Measurements from ENCODE around the gene LRRC49. TPM values are rescaled to one million over a fixed set of nuclear protein-coding genes. Genes with fewer than 3 reads are reported as not detected.
"Not testable (repeated sequence)": the region's sequence is repeated elsewhere in the genome, so short reads cannot be mapped to it uniquely, and the experiment has no call there.

LRRC49 gene
- total and polyA plus RNA-seq, 2 of the 13 experiments (the other 11 are each of a cell fraction or from before 2014, with no cell fraction given) = 0.57 to 1.00 TPM

DNA sequence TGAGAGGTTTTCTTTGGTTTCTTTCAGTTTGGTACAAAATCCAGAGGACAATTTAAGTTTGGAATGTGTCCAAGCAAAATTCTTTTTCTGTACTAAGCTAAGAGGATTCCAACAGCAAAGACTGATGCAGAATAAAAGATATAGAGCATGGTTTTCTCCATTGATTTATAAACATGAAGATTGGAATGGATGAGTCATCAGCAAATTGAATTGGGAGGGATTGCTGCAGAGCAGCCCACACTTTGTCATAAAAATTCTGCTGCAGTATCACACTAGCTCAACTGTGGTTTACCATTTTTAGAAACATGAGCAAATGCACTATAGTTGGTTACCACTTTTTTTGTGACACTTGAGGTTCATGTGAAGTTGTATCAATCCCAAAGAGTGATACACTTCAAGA, 22.6 kb upstream of the LRRC49 start:
- TF ChIP-seq SMAD9 (CRISPR knock-in tag; IDR thresholded peaks at IDR 0.05) (no peak), DPF2 (CRISPR knock-in tag; IDR thresholded peaks at IDR 0.05; ENCODE audit: borderline replicate concordance, low read depth) (no peak), SP2 (CRISPR knock-in tag; IDR thresholded peaks at IDR 0.05) (no peak), NFKBIZ (CRISPR knock-in tag; IDR thresholded peaks at IDR 0.05) (no peak), ZNF180 (CRISPR knock-in tag; IDR thresholded peaks at IDR 0.05; ENCODE audit: borderline replicate concordance, low read depth) (no peak), SMARCE1 (IDR thresholded peaks at IDR 0.05; ENCODE audit: borderline replicate concordance) (no peak), ZFP37 (CRISPR knock-in tag; IDR thresholded peaks at IDR 0.05; ENCODE audit: borderline replicate concordance) (no peak), ZNF251 (CRISPR knock-in tag; IDR thresholded peaks at IDR 0.05) (no peak), ZNF687 (CRISPR knock-in tag; IDR thresholded peaks at IDR 0.05) (no peak), ZC3H13 (CRISPR knock-in tag; IDR thresholded peaks at IDR 0.05) (no peak), ZNF431 (CRISPR knock-in tag; IDR thresholded peaks at IDR 0.05; ENCODE audit: borderline replicate concordance, low read depth) (no peak), CHCHD3 (CRISPR knock-in tag; IDR thresholded peaks at IDR 0.05) (no peak)
- TF ChIP-seq, protein P1, sequence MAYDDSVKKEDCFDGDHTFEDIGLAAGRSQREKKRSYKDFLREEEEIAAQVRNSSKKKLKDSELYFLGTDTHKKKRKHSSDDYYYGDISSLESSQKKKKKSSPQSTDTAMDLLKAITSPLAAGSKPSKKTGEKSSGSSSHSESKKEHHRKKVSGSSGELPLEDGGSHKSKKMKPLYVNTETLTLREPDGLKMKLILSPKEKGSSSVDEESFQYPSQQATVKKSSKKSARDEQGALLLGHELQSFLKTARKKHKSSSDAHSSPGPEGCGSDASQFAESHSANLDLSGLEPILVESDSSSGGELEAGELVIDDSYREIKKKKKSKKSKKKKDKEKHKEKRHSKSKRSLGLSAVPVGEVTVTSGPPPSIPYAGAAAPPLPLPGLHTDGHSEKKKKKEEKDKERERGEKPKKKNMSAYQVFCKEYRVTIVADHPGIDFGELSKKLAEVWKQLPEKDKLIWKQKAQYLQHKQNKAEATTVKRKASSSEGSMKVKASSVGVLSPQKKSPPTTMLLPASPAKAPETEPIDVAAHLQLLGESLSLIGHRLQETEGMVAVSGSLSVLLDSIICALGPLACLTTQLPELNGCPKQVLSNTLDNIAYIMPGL (CRISPR knock-in tag; IDR thresholded peaks at IDR 0.05; ENCODE audit: borderline replicate concordance in 1 of 2, low read depth in 1 of 2) = no peak
- no peak for ATAC-seq
- peaks cover 22% of the 10 kb centered on the region for H3K4me1 ChIP-seq (ENCODE audit: insufficient read depth, low read length)
- no peaks in the 10 kb centered on the region for H3K36me3 ChIP-seq (replicated peaks in 1 of 2; ENCODE audit: control insufficient read depth in 1 of 2, insufficient read depth in 2 of 2, low read length in 2 of 2)
- no peaks in the 10 kb centered on the region for H3K9me3 ChIP-seq (ENCODE audit: low read length)
- H3K27ac ChIP-seq (ENCODE audit: extremely low read length, insufficient read depth, low read length) = no peak overlapping the region
- no peak overlapping the region for H3K4me3 ChIP-seq (replicated peaks in 1 of 3; ENCODE audit: insufficient read depth in 1 of 3, low read depth in 2 of 3, low read length in 3 of 3)
- BruUV-seq (replicated peaks) = no TSS peak
- no peak overlapping the region for H3K9ac ChIP-seq (ENCODE audit: insufficient read depth, low read depth, low read length)
- DNase-seq (ENCODE audit: low spot score) = no peak
- in situ Hi-C loops (cut with HindIII; ENCODE audit: extremely low pct_ligation_motif_present, low pct_unique_long_range_greater_than_20kb) (loop anchor here (10.0 kb wide), 1 partner anchor 45 kb away; no protein-coding TSS in a partner anchor), intact Hi-C loops (cut with micrococcal nuclease; ENCODE audit: unreplicated experiment) (no loop called here)
- FAIRE-seq = no peak
- no peaks in the 10 kb centered on the region for H4K20me1 ChIP-seq (ENCODE audit: insufficient read depth, low read length)
- H3K79me2 ChIP-seq (ENCODE audit: insufficient read depth, low read length) = no peaks in the 10 kb centered on the region
- no peak overlapping the region for H3K4me2 ChIP-seq (ENCODE audit: low read depth, low read length)
- H3K27me3 ChIP-seq (ENCODE audit: control insufficient read depth in 1 of 2, insufficient read depth in 2 of 2, low read length in 2 of 2) = no peaks in the 10 kb centered on the region
- H2AFZ ChIP-seq (ENCODE audit: low read length) = no peak overlapping the region
- ChIA-PET CTCF (ENCODE audit: low intra/inter-chr PET ratio, low total read pairs) (no interaction called here), POLR2A (interaction anchor here (1.3 to 1.6 kb wide), 3 partner anchors 10 to 16 kb away, joined by 3 to 5 read pairs (median 5); partner anchors contain the start of gene LARP6)

- H3K4me3 ChIP-seq (replicated peaks in 1 of 3; ENCODE audit: insufficient read depth in 1 of 3, low read depth in 2 of 3, low read length in 3 of 3); H3K79me2 ChIP-seq (ENCODE audit: insufficient read depth, low read length); intact Hi-C loops (cut with micrococcal nuclease; ENCODE audit: unreplicated experiment); BruUV-seq (replicated peaks); H3K9me3 ChIP-seq (ENCODE audit: low read length); H3K4me2 ChIP-seq (ENCODE audit: low read depth, low read length); CTCF ChIA-PET (ENCODE audit: low intra/inter-chr PET ratio, low total read pairs); H3K27ac ChIP-seq (ENCODE audit: extremely low read length, insufficient read depth, low read length); FAIRE-seq; ATAC-seq; H3K9ac ChIP-seq (ENCODE audit: insufficient read depth, low read depth, low read length); DNase-seq (ENCODE audit: low spot score); POLR2A ChIA-PET; H3K36me3 ChIP-seq (replicated peaks in 1 of 2; ENCODE audit: control insufficient read depth in 1 of 2, insufficient read depth in 2 of 2, low read length in 2 of 2); H3K27me3 ChIP-seq (ENCODE audit: control insufficient read depth in 1 of 2, insufficient read depth in 2 of 2, low read length in 2 of 2); H4K20me1 ChIP-seq (ENCODE audit: insufficient read depth, low read length); H2AFZ ChIP-seq (ENCODE audit: low read length): not testable (repeated sequence)
- peaks cover 30% of the 10 kb centered on the region for H3K4me1 ChIP-seq (ENCODE audit: insufficient read depth, low read length)
- in situ Hi-C loops (cut with HindIII; ENCODE audit: extremely low pct_ligation_motif_present, low pct_unique_long_range_greater_than_20kb) = loop anchor here (10.0 kb wide), 1 partner anchor 47 kb away; no protein-coding TSS in a partner anchor
- WGBS (ENCODE audit: low lambda C conversion rate) = 92% methylated on average over 19 of the region's 34 CpGs
Observed at GRCh38 chr15:70871490-70871889, 21.1 kb upstream of the LRRC49 start.

Measured in HepG2 (cell line).